Keratinocyte (primary cell): ENCODE data around the gene BORCS5. TPM values are rescaled to one million over a fixed set of nuclear protein-coding genes. Genes with fewer than 3 reads are reported as not detected.

ENCODE experiments used
- DNase-seq: peaks from one replicate; pipeline ENCODE4 v3.0.0-alpha.2; 2011; ENCODE audit warnings: low read depth, missing footprints, low spot score
- FAIRE-seq: peaks from 2 replicates; lab custom pipeline; 2011; peaks lifted over from hg19 to GRCh38; lab: Jason Lieb, UNC
- H2AFZ ChIP-seq: 2 replicates; pipeline ENCODE4 v1.6.0; 2012; ENCODE audit warnings: low read length, control low read depth, inconsistent platforms; ENCODE audit not compliant: control insufficient read depth
- H3K27ac ChIP-seq: 2 replicates; pipeline ENCODE4 v1.5.1; 2011; ENCODE audit warnings: low read length; ENCODE audit not compliant: control insufficient read depth, insufficient read depth
- H3K27me3 ChIP-seq: 3 replicates; pipeline ENCODE4 v1.6.0; 2011; ENCODE audit warnings: low read length; ENCODE audit not compliant: control insufficient read depth, insufficient read depth; ENCODE audit errors: extremely low read depth
- H3K36me3 ChIP-seq, 2 experiments: 2 replicates in 1 of 2; 3 replicates in 1 of 2; pipeline ENCODE4 v1.5.1; 2011; ENCODE audit warnings: low read length in 2 of 2, mild to moderate bottlenecking in 1 of 2; ENCODE audit not compliant: control insufficient read depth in 2 of 2, insufficient read depth in 2 of 2; ENCODE audit errors: extremely low read depth in 1 of 2
- H3K4me1 ChIP-seq: 3 replicates; pipeline ENCODE4 v1.5.1; 2011; ENCODE audit warnings: low read length; ENCODE audit not compliant: control insufficient read depth, insufficient read depth; ENCODE audit errors: extremely low read depth
- H3K4me2 ChIP-seq: 3 replicates; pipeline ENCODE4 v1.6.0; 2011; ENCODE audit warnings: low read depth, low read length; ENCODE audit not compliant: control insufficient read depth, insufficient read depth; ENCODE audit errors: extremely low read depth
- H3K4me3 ChIP-seq, 3 experiments: fragments of 200-600 bp in 1 of 3; sonication (generic) in 1 of 3; 2 replicates in 2 of 3; 3 replicates in 1 of 3; pipeline ENCODE4 v1.5.1; 2011 to 2016; ENCODE audit warnings: low read length in 3 of 3, mild to moderate bottlenecking in 3 of 3, control low read depth in 2 of 3, inconsistent platforms in 1 of 3, low read depth in 1 of 3, mixed read lengths in 1 of 3, mixed run types in 1 of 3, moderate library complexity in 1 of 3; ENCODE audit not compliant: control insufficient read depth in 2 of 3, insufficient read depth in 2 of 3; ENCODE audit errors: extremely low read depth in 1 of 3
- H3K79me2 ChIP-seq: 2 replicates; pipeline ENCODE4 v1.6.0; 2012; ENCODE audit warnings: low read length; ENCODE audit not compliant: control insufficient read depth, insufficient read depth
- H3K9ac ChIP-seq: 3 replicates; pipeline ENCODE4 v1.6.0; 2011; ENCODE audit warnings: low read length; ENCODE audit not compliant: control insufficient read depth, insufficient read depth; ENCODE audit errors: extremely low read depth
- H3K9me1 ChIP-seq: 3 replicates; pipeline ENCODE4 v1.6.0; 2011; ENCODE audit warnings: low read length; ENCODE audit not compliant: control insufficient read depth, insufficient read depth; ENCODE audit errors: extremely low read depth
- H3K9me3 ChIP-seq: 2 replicates; pipeline ENCODE4 v1.5.1; 2012; ENCODE audit warnings: low read depth, low read length; ENCODE audit not compliant: control insufficient read depth
- H4K20me1 ChIP-seq: 3 replicates; pipeline ENCODE4 v1.6.0; 2011; ENCODE audit warnings: low read length; ENCODE audit not compliant: control insufficient read depth, insufficient read depth; ENCODE audit errors: extremely low read depth
- EZH2 ChIP-seq: IDR thresholded peaks from one replicate; pipeline ENCODE4 v1.6.1; 2012; ENCODE audit warnings: inconsistent platforms, mild to moderate bottlenecking, low read length, moderate library complexity
- dilution Hi-C: fragments of 300-500 bp; cut with MboI; formaldehyde crosslinking; loops from one replicate; pipeline ENCODE4 v1.7.0; 2020; ENCODE audit warnings: low sequenced_read_pairs; ENCODE audit not compliant: extremely low pct_ligation_motif_present
- polyA plus RNA-seq, 5 experiments: library from polyadenylated mRNA; depleted of rRNA in 3 of 5; stranded (reverse) in 3 of 5; stranded (forward) in 1 of 5; unstranded in 1 of 5; fragments of >200 nt; gene quantifications; 1 replicate in 1 of 5; 2 replicates in 3 of 5; 3 replicates in 1 of 5; pipeline versions ENCODE4 v1.2.1 to v1.2.3, GENCODE V29; 2011 to 2012; ENCODE audit warnings: missing spikeins in 2 of 5, low read depth in 1 of 5, low replicate concordance in 1 of 5
- TF ChIP-seq, protein P1 (sequence below), 3 experiments: IDR thresholded peaks in 1 of 3; conservative IDR thresholded peaks in 1 of 3; optimal IDR thresholded peaks in 1 of 3; 2 replicates in 2 of 3; 3 replicates in 1 of 3; pipeline versions ENCODE3 to v1.5.1; 2011; ENCODE audit warnings: low read length in 3 of 3, mild to moderate bottlenecking in 3 of 3, moderate library complexity in 2 of 3, control low read depth in 1 of 3, inconsistent platforms in 1 of 3; ENCODE audit not compliant: insufficient read depth in 2 of 3; ENCODE audit errors: extremely low read depth in 1 of 3

BORCS5 gene
- polyA plus RNA-seq, 1 donor (not counting 4 experiments of a cell fraction or from before 2014, with no cell fraction given): 5.4 TPM

DNA sequence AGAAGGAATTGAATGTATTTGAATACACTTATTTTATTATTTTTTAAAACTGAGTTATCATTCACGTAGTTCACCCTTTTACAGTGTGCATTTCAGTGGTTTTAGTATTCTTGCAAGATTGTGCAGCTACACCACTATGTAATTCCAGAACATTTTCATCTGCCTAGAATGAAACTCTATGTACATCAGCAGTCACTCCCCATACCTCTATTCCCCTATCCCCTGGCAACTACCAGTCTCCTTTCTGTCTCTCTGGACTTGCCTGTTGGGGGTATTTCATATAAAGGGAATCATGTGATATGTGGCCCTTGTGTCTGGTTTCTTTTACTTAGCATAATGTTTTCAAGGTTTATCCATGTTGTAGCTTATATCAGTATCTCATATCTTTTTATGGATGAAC is 96.8 kb downstream of the BORCS5 start:
- no peak overlapping the region for H3K9ac ChIP-seq
- no peak for FAIRE-seq

DNA sequence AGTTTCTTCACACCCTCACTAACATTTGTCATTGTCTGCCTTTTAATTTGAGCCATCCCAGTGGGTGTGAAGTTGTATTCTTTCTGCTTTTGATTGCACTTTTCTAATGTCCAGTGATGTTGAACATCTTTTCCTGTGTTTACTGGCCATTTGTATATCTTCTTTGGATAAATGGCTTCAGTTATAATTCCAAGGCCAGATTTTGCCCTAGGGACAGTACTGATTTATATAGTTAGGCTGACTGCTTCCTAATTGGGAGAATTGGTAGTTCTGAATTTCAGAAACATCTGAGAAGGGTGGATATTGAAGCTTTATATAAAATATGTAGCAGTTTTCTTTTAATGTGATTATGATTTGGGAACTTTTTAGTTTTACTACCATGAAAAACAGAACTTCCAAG is 97.4 kb downstream of the BORCS5 start:
- H3K9me3 ChIP-seq: no peaks in the 10 kb centered on the region
- H3K4me2 ChIP-seq: no peak overlapping the region
- H4K20me1 ChIP-seq: no peaks in the 10 kb centered on the region
- no peaks in the 10 kb centered on the region for H3K4me1 ChIP-seq
- H3K79me2 ChIP-seq: no peaks in the 10 kb centered on the region
- dilution Hi-C loops: no loop called here
- DNase-seq: no peak
- H3K36me3 ChIP-seq: no peaks in the 10 kb centered on the region
- no peak overlapping the region for H2AFZ ChIP-seq
- H3K9me1 ChIP-seq: no peaks in the 10 kb centered on the region
- no peak for FAIRE-seq
- TF ChIP-seq EZH2: no peak
- TF ChIP-seq, protein P1, sequence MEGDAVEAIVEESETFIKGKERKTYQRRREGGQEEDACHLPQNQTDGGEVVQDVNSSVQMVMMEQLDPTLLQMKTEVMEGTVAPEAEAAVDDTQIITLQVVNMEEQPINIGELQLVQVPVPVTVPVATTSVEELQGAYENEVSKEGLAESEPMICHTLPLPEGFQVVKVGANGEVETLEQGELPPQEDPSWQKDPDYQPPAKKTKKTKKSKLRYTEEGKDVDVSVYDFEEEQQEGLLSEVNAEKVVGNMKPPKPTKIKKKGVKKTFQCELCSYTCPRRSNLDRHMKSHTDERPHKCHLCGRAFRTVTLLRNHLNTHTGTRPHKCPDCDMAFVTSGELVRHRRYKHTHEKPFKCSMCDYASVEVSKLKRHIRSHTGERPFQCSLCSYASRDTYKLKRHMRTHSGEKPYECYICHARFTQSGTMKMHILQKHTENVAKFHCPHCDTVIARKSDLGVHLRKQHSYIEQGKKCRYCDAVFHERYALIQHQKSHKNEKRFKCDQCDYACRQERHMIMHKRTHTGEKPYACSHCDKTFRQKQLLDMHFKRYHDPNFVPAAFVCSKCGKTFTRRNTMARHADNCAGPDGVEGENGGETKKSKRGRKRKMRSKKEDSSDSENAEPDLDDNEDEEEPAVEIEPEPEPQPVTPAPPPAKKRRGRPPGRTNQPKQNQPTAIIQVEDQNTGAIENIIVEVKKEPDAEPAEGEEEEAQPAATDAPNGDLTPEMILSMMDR (optimal IDR thresholded peaks at IDR 0.05 in 1 of 3, IDR thresholded peaks at IDR 0.05 in 1 of 3, conservative IDR thresholded peaks at IDR 0.05 in 1 of 3; ENCODE audit: extremely low read depth in 1 of 3, insufficient read depth in 2 of 3, low read length in 3 of 3): no peak
- no peaks in the 10 kb centered on the region for H3K27me3 ChIP-seq
- H3K4me3 ChIP-seq: no peak overlapping the region
- H3K27ac ChIP-seq: no peak overlapping the region
- H3K9ac ChIP-seq: no peak overlapping the region

More for the DNA sequence above, 96.8 kb downstream of the BORCS5 start:
- TF ChIP-seq EZH2: no peak
- TF ChIP-seq, protein P1 (optimal IDR thresholded peaks at IDR 0.05 in 1 of 3, IDR thresholded peaks at IDR 0.05 in 1 of 3, conservative IDR thresholded peaks at IDR 0.05 in 1 of 3; ENCODE audit: extremely low read depth in 1 of 3, insufficient read depth in 2 of 3, low read length in 3 of 3): no peak
- Histone ChIP-seq H3K4me2 (no peak overlapping the region), H3K4me1 (no peaks in the 10 kb centered on the region), H3K36me3 (no peaks in the 10 kb centered on the region), H3K9me1 (no peaks in the 10 kb centered on the region), H4K20me1 (no peaks in the 10 kb centered on the region), H3K27me3 (no peaks in the 10 kb centered on the region), H2AFZ (no peak overlapping the region), H3K4me3 (no peak overlapping the region), H3K27ac (no peak overlapping the region), H3K79me2 (no peaks in the 10 kb centered on the region), H3K9me3 (no peaks in the 10 kb centered on the region)
- DNase-seq: no peak
- dilution Hi-C loops: no loop called here
